ENCODE results near the gene MCAM.

GRCh38 chr11:119329320-119329719, 12.4 kb upstream of the MCAM start:
- no peak for TF ChIP-seq POLR2A (IDR thresholded peaks at IDR 0.05; ENCODE audit: low read length)
- TF ChIP-seq GATA1 (IDR thresholded peaks at IDR 0.05; ENCODE audit: low read depth, low read length), result no peak

All from erythroblast (primary cell).